Thyroid gland (tissue), 4 donors: ENCODE measurements around the gene TRMT2A. TPM values are rescaled to one million over a fixed set of nuclear protein-coding genes. Genes with fewer than 3 reads are reported as not detected.

Experiments used
- DNase-seq, 2 donors: peaks; one replicate each; pipeline ENCODE4 v3.0.0-alpha.2; 2019
- H3K27ac ChIP-seq, 3 donors: fragments of 200-600 bp; sonication (generic); 1 replicate in 2 of 3; 2 replicates in 1 of 3; pipeline ENCODE4 v1.5.1; 2016 to 2019; ENCODE audit warnings: mild to moderate bottlenecking in 1 of 3, moderate library complexity in 1 of 3
- H3K27me3 ChIP-seq: fragments of 200-600 bp; sonication (generic); one replicate; pipeline ENCODE4 v1.5.1; 2019
- H3K36me3 ChIP-seq, 2 donors: fragments of 200-600 bp; sonication (generic); one replicate each; pipeline ENCODE4 v1.5.1; 2016 to 2019
- H3K4me1 ChIP-seq, 2 donors: fragments of 200-600 bp; sonication (generic); one replicate each; pipeline ENCODE4 v1.5.1; 2017 to 2019
- H3K4me3 ChIP-seq, 3 donors: fragments of 200-600 bp; sonication (generic); replicated peaks in 1 of 3; 1 replicate in 2 of 3; 2 replicates in 1 of 3; pipeline ENCODE4 v1.5.1; 2016; ENCODE audit warnings: mild to moderate bottlenecking in 1 of 3
- H3K9me3 ChIP-seq: fragments of 200-600 bp; sonication (generic); one replicate; pipeline ENCODE4 v1.5.1; 2017
- CTCF ChIP-seq, 6 experiments: fragments of 200-600 bp in 3 of 6; fragments of 450-650 bp in 3 of 6; sonication (generic) in 3 of 6; IDR thresholded peaks; one replicate each; pipeline ENCODE4 v1.5.1; 2016 to 2019; ENCODE audit warnings: antibody characterized with exemption in 6 of 6, mild to moderate bottlenecking in 2 of 6, inconsistent platforms in 1 of 6, moderate library complexity in 1 of 6
- POLR2A ChIP-seq, 2 donors: fragments of 450-650 bp; IDR thresholded peaks; one replicate each; pipeline ENCODE4 v1.6.1; 2017; ENCODE audit warnings: antibody characterized with exemption in 2 of 2, mild to moderate bottlenecking in 2 of 2, moderate library complexity in 1 of 2
- WGBS, 2 donors: methylation state at CpG; one replicate each; pipeline ENCODE4 v1.1.5; 2017; 5-methylcytosine and 5-hydroxymethylcytosine counted together
- intact Hi-C: fragments of 100-400 bp; cut with DNase I; formaldehyde crosslinking; loops from one replicate; pipeline ENCODE4 v1.15.1; 2023
- total RNA-seq, 4 donors: library from RNA; depleted of rRNA; stranded (reverse); fragments of >200 nt; gene quantifications; one replicate each; pipeline ENCODE4 v1.2.3, GENCODE V29; 2016

Gene TRMT2A
- total RNA-seq, 4 donors from 2014 or later = 36.9 to 65.5 (median 53.3) TPM

- TF ChIP-seq CTCF (IDR thresholded peaks at IDR 0.05) (no peak), POLR2A (IDR thresholded peaks at IDR 0.05) (no peak)
- 92 to 96% methylated on average over 9 to 10 of the region's 10 CpGs for WGBS, 2 donors
- H3K4me1 ChIP-seq = peaks cover 11 to 14% of the 10 kb centered on the region in 2 donors
- no peaks in the 10 kb centered on the region for H3K27me3 ChIP-seq
- H3K36me3 ChIP-seq = peaks cover 54 to 56% of the 10 kb centered on the region in 2 donors
- H3K4me3 ChIP-seq = no peak overlapping the region
- DNase-seq = no peak
- no peaks in the 10 kb centered on the region for H3K9me3 ChIP-seq
- no peak overlapping the region for H3K27ac ChIP-seq
- intact Hi-C loops = no loop called here
Observed at GRCh38 chr22:20106849-20107237, 10.2 kb downstream of the TRMT2A start.

GRCh38 chr22:20106205-20106848, 10.7 kb downstream of the TRMT2A start:
- H3K9me3 ChIP-seq = no peaks in the 10 kb centered on the region
- DNase-seq = no peak
- H3K4me1 ChIP-seq = peaks cover 11 to 14% of the 10 kb centered on the region in 2 donors
- H3K27ac ChIP-seq = no peak overlapping the region
- peaks cover 53 to 59% of the 10 kb centered on the region in 2 donors for H3K36me3 ChIP-seq
- no peak overlapping the region for H3K4me3 ChIP-seq
- H3K27me3 ChIP-seq = no peaks in the 10 kb centered on the region
- TF ChIP-seq CTCF (IDR thresholded peaks at IDR 0.05) = no peak
- TF ChIP-seq POLR2A (IDR thresholded peaks at IDR 0.05) = no peak
- WGBS, 2 donors = 96% methylated on average over 15 to 16 of the region's 20 CpGs
- intact Hi-C loops = no loop called here

GRCh38 chr22:20105456-20106204, 11.4 kb downstream of the TRMT2A start:
- WGBS, 2 donors = 88 to 97% methylated on average over 7 of the region's 7 CpGs
- peaks cover 53 to 61% of the 10 kb centered on the region in 2 donors for H3K36me3 ChIP-seq
- DNase-seq = no peak
- no peaks in the 10 kb centered on the region for H3K27me3 ChIP-seq
- no peaks in the 10 kb centered on the region for H3K9me3 ChIP-seq
- peaks cover 11 to 14% of the 10 kb centered on the region in 2 donors for H3K4me1 ChIP-seq
- peak overlapping the region in 2 of 3 donors; percentile 15 to 17 for H3K27ac ChIP-seq
- TF ChIP-seq POLR2A (IDR thresholded peaks at IDR 0.05) = no peak
- no peak for TF ChIP-seq CTCF (IDR thresholded peaks at IDR 0.05)
- intact Hi-C loops = no loop called here
- H3K4me3 ChIP-seq = no peak overlapping the region

- Histone ChIP-seq H3K4me3 (no peak overlapping the region), H3K36me3 (peaks cover 27 to 57% of the 10 kb centered on the region in 2 donors), H3K9me3 (no peaks in the 10 kb centered on the region), H3K27ac (no peak overlapping the region), H3K4me1 (peaks cover 11 to 14% of the 10 kb centered on the region in 2 donors), H3K27me3 (no peaks in the 10 kb centered on the region)
- TF ChIP-seq CTCF (IDR thresholded peaks at IDR 0.05) = no peak
- no peak for TF ChIP-seq POLR2A (IDR thresholded peaks at IDR 0.05)
- intact Hi-C loops = no loop called here
- WGBS, 2 donors = 91 to 93% methylated on average over 12 of the region's 12 CpGs
- DNase-seq = no peak
Observed at GRCh38 chr22:20102203-20102780, 14.7 kb downstream of the TRMT2A start.

GRCh38 chr22:20101638-20102037, 15.4 kb downstream of the TRMT2A start:
- TF ChIP-seq POLR2A (IDR thresholded peaks at IDR 0.05) (no peak), CTCF (IDR thresholded peaks at IDR 0.05) (no peak)
- Histone ChIP-seq H3K4me3 (no peak overlapping the region), H3K9me3 (no peaks in the 10 kb centered on the region), H3K36me3 (peaks cover 21 to 51% of the 10 kb centered on the region in 2 donors), H3K27me3 (no peaks in the 10 kb centered on the region), H3K4me1 (peaks cover 11 to 14% of the 10 kb centered on the region in 2 donors), H3K27ac (no peak overlapping the region)
- intact Hi-C loops = no loop called here
- DNase-seq = no peak
- WGBS, 2 donors = 94 to 95% methylated on average over 8 of the region's 8 CpGs
